GM06990 (cell line): ENCODE results near the gene CCNY.

Experiments
- DNase-seq: peaks from one replicate; pipeline ENCODE4 v3.0.0-alpha.2; 2011; ENCODE audit not compliant: insufficient read length; ENCODE audit errors: extremely low read depth
- H3K27me3 ChIP-seq: replicated peaks from 2 replicates; pipeline ENCODE4 v1.6.0; 2011; ENCODE audit warnings: low read length; ENCODE audit not compliant: control insufficient read depth, insufficient read depth
- H3K36me3 ChIP-seq: 2 replicates; pipeline ENCODE4 v1.5.1; 2011; ENCODE audit warnings: low read length; ENCODE audit not compliant: control insufficient read depth, insufficient read depth
- H3K4me3 ChIP-seq: replicated peaks from 2 replicates; pipeline ENCODE4 v1.5.1; 2011; ENCODE audit warnings: low read depth, mild to moderate bottlenecking, control low read depth, low read length
- TF ChIP-seq, protein P1 (sequence below): IDR thresholded peaks from 2 replicates; pipeline ENCODE4 v1.5.1; 2011; ENCODE audit warnings: low read length, control low read depth, mild to moderate bottlenecking, inconsistent platforms; ENCODE audit not compliant: insufficient read depth, poor library complexity, severe bottlenecking

CCNY gene

DNA sequence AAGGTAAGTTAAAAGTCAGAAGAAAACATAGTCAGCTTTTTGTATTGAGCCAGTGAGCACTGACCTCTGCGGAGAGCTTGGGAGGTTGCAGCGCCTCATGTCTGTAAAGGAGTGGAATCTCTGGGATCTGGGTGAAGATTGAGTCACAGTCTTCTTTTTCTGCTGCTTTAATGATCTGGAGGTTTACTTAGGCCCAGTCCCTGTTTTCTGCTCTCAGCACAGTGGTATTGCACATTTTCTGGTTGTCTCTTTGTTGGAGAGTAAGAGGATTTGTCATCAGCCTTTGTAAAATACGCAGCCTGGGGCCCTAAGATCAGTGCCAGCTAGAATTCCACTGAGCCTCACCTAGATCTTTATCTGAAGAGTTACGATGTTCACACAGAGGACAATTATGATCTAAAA is 210.5 kb downstream of the CCNY start:
- no peak for DNase-seq
- Histone ChIP-seq H3K27me3 (no peaks in the 10 kb centered on the region), H3K4me3 (no peak overlapping the region), H3K36me3 (peaks cover 3% of the 10 kb centered on the region)
- TF ChIP-seq, protein P1, sequence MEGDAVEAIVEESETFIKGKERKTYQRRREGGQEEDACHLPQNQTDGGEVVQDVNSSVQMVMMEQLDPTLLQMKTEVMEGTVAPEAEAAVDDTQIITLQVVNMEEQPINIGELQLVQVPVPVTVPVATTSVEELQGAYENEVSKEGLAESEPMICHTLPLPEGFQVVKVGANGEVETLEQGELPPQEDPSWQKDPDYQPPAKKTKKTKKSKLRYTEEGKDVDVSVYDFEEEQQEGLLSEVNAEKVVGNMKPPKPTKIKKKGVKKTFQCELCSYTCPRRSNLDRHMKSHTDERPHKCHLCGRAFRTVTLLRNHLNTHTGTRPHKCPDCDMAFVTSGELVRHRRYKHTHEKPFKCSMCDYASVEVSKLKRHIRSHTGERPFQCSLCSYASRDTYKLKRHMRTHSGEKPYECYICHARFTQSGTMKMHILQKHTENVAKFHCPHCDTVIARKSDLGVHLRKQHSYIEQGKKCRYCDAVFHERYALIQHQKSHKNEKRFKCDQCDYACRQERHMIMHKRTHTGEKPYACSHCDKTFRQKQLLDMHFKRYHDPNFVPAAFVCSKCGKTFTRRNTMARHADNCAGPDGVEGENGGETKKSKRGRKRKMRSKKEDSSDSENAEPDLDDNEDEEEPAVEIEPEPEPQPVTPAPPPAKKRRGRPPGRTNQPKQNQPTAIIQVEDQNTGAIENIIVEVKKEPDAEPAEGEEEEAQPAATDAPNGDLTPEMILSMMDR, result no peak

DNA sequence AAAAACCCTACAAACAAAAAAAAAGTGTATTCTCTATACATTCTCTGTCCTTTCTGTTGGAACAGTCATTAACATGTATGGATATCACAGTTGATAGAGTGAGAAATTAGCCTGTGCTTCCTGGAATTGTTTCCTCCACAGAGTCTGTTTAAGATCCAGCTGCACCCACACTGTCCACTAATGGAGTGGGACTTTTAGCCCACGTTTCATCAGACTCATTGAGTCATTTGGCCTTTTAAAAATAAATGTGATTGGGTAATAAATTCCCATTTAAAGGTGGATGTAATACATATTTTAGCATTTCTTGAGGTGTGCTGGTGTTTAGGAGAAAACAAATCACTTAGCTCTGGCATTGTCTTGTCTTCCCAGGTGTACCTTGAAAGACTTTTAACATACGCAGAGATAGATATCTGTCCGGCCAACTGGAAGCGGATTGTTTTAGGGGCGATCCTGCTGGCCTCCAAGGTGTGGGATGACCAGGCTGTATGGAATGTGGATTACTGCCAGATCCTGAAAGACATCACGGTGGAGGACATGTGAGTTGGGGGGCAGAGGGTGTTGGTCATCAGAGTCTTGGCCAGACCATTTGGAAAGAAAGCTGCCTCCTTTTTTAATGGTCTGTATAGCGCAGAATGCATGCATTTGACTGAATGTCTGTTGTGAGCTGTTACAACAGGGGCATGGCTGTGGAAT is 216.5 kb downstream of the CCNY start:
- Histone ChIP-seq H3K36me3 (peaks cover 1% of the 10 kb centered on the region), H3K4me3 (no peak overlapping the region), H3K27me3 (no peaks in the 10 kb centered on the region)
- no peak for DNase-seq
- TF ChIP-seq, protein P1, result no peak

DNA sequence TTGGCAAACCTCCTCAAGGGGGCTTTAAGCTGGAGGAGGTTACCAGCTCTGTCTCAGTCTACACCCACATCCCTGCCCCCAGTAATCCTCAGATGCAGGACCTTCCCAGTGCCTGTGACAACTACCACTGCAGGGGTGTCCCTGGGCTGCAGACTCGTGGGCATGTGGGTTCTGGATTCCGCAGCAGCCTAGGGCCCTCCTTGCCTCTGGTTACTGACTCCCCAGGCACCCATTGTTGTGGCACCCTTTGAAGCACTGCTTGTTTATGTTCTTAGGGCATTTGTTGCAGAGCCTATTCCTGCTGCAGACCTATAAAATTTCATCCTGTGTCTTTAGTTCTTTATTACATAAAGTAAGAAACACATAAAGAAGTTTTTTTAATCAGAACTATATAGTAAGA is 217.7 kb downstream of the CCNY start:
- no peak for DNase-seq
- H3K4me3 ChIP-seq, result no peak overlapping the region
- H3K27me3 ChIP-seq, result no peaks in the 10 kb centered on the region
- TF ChIP-seq, protein P1, result no peak
- peaks cover 2% of the 10 kb centered on the region for H3K36me3 ChIP-seq

DNA sequence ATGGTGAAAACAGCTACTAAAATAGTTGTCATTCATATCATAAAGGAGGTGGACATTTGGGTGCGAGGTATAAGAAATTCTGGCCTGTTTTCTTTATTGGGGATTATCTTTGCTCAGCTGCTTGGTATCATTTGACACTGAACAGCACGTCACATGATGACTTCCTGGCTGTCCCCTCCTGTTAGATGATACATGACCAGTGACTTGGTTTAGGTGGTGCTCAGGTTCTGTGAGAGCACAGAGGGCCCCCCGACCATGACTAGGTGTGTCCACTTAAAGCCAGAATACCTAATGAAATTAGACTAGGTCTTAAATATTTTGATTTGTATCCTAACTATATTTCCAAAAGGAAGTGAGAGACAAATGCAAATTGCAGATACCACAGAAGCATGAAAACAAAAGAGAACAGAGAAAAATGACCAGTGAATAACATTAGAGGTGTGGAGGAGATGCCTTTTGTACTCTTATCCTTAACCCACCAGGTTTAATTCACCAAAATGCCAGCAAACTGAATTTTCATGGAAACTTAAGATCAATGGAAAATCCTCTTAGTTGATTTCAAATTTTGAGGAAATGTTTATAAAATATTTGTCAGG is 218.2 kb downstream of the CCNY start:
- no peak for DNase-seq
- peaks cover 2% of the 10 kb centered on the region for H3K36me3 ChIP-seq
- TF ChIP-seq, protein P1, result no peak
- H3K27me3 ChIP-seq, result no peaks in the 10 kb centered on the region
- H3K4me3 ChIP-seq, result no peak overlapping the region

DNA sequence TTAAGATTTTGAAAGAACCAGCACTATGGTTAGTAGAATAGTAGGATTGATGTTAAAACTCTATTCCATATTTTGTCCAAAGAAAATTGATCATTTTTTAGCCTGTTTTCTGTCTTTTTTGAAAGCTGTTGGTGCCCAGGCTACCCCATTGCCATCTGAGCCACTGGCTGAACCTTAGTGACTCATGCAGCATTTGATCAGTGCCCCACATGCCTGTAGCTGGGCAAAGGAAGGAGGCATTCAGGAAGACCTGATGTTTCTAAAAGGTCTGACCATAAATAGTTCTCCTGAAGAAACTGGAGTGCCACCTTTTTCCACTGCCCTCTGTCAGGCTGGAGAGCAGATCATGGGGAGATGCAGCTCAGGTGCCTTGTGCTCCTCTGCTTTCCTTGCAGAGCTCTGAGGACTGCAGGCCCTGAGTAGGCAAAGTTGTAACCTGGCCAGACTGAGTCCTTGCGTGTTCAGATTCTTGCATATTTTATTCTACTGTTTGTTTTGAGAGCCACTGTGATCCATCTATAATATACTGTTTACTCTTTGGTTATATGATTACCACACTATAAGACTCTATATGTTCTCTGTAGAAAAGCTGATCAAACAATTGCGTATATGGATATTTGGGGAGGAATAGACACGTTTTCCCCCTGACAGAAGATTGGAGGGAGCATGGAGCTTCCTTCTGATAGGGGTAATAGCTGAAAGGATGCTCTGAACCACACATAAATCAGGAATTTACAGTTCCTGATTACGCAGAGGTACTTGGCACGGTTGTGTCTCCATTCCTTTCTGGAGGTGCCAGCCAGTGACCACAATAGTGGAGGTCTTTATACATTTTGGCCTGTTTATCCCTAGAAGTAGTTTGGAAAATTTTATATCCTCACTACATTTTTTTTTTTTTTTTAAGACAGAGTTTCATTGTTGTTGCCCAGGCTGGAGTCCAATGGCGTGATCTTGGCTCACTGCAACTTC is 219.9 kb downstream of the CCNY start:
- Histone ChIP-seq H3K4me3 (no peak overlapping the region), H3K36me3 (peaks cover 1% of the 10 kb centered on the region), H3K27me3 (no peaks in the 10 kb centered on the region)
- no peak for DNase-seq
- TF ChIP-seq, protein P1, result no peak
